Progenitor cell of endocrine pancreas (in vitro differentiated cells): ENCODE data around the gene KLF3. TPM values are rescaled to one million over a fixed set of nuclear protein-coding genes. Genes with fewer than 3 reads are reported as not detected.

Experiments used
- DNase-seq: peaks from one replicate; pipeline ENCODE4 v3.0.0; 2021; ENCODE audit warnings: low spot score; ENCODE audit not compliant: unreplicated experiment
- H3K27ac Mint-ChIP-seq: 2 replicates; pipeline ENCODE4 v1.8.0; 2021; ENCODE audit warnings: mild to moderate bottlenecking, moderate library complexity, mixed read lengths
- H3K27me3 Mint-ChIP-seq: 2 replicates; pipeline ENCODE4 v1.8.0; 2021; ENCODE audit warnings: mixed read lengths
- H3K36me3 Mint-ChIP-seq: 2 replicates; pipeline ENCODE4 v1.8.0; 2022; ENCODE audit warnings: mixed read lengths; ENCODE audit not compliant: insufficient read depth
- H3K4me1 Mint-ChIP-seq: 2 replicates; pipeline ENCODE4 v1.8.0; 2021; ENCODE audit warnings: low read depth, mixed read lengths
- H3K4me3 Mint-ChIP-seq: 2 replicates; pipeline ENCODE4 v1.8.0; 2021; ENCODE audit warnings: low read depth, mild to moderate bottlenecking, moderate library complexity, mixed read lengths
- H3K9me3 Mint-ChIP-seq: 2 replicates; pipeline ENCODE4 v1.8.0; 2021; ENCODE audit warnings: low read depth, mixed read lengths
- total RNA-seq: library from RNA; stranded (reverse); gene quantifications from 2 replicates; pipeline ENCODE4 v1.2.1, GENCODE V29; 2021
- TF ChIP-seq, protein P1 (sequence below): fragments of 200-600 bp; sonication (generic); IDR thresholded peaks from one replicate; pipeline ENCODE4 v1.5.0; 2021; ENCODE audit warnings: antibody characterized with exemption, mild to moderate bottlenecking; ENCODE audit not compliant: unreplicated experiment

Gene KLF3
- total RNA-seq, 1 donor from 2014 or later = 97.1 TPM

DNA sequence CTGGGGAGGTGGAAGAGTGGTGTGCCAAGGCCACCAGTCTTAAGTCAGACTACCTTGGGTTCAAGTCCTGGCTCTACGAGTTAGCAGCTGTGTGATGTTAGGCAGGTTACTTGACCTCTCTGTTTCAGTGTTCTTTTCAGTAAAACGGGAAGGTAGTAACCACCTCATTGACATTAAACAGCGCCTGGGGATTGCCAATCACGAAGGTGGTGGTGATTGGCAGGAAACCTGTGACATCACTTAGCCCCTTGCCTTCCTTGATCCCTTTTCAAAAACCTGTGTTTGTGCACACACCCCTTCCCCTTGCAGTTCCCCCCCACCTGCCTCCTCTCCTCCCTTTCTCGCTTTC, 7.6 kb downstream of the KLF3 start:
- H3K27ac Mint-ChIP-seq = peak overlapping the region; percentile 97
- peaks cover 5% of the 10 kb centered on the region for H3K36me3 Mint-ChIP-seq
- H3K4me1 Mint-ChIP-seq = peaks cover 87% of the 10 kb centered on the region
- H3K27me3 Mint-ChIP-seq = no peaks in the 10 kb centered on the region
- TF ChIP-seq, protein P1, sequence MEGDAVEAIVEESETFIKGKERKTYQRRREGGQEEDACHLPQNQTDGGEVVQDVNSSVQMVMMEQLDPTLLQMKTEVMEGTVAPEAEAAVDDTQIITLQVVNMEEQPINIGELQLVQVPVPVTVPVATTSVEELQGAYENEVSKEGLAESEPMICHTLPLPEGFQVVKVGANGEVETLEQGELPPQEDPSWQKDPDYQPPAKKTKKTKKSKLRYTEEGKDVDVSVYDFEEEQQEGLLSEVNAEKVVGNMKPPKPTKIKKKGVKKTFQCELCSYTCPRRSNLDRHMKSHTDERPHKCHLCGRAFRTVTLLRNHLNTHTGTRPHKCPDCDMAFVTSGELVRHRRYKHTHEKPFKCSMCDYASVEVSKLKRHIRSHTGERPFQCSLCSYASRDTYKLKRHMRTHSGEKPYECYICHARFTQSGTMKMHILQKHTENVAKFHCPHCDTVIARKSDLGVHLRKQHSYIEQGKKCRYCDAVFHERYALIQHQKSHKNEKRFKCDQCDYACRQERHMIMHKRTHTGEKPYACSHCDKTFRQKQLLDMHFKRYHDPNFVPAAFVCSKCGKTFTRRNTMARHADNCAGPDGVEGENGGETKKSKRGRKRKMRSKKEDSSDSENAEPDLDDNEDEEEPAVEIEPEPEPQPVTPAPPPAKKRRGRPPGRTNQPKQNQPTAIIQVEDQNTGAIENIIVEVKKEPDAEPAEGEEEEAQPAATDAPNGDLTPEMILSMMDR = no peak
- no peak for DNase-seq
- peak overlapping the region; percentile 56 for H3K4me3 Mint-ChIP-seq
- no peaks in the 10 kb centered on the region for H3K9me3 Mint-ChIP-seq

DNA sequence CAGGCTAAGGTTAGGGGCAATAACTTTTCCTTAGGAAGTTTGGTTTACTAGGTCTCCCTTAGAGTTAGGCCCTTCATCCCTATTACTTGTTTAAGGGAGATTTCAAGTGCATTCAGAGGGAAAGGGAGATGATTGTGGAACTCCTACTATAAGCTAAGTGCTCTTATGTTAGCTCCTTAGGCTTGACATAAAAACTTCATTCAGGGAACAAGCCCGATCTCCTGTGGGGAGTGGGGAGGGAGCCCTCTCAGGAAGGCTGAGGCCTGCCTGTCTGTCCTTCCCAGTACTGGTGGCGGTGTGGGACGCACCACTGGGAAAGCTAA, 8.0 kb downstream of the KLF3 start:
- Mint-ChIP-seq H3K4me1 (peaks cover 82% of the 10 kb centered on the region), H3K36me3 (peaks cover 5% of the 10 kb centered on the region), H3K27me3 (no peaks in the 10 kb centered on the region), H3K4me3 (peak overlapping the region; percentile 56), H3K27ac (peak overlapping the region; percentile 97), H3K9me3 (no peaks in the 10 kb centered on the region)
- TF ChIP-seq, protein P1 = no peak
- no peak for DNase-seq

DNA sequence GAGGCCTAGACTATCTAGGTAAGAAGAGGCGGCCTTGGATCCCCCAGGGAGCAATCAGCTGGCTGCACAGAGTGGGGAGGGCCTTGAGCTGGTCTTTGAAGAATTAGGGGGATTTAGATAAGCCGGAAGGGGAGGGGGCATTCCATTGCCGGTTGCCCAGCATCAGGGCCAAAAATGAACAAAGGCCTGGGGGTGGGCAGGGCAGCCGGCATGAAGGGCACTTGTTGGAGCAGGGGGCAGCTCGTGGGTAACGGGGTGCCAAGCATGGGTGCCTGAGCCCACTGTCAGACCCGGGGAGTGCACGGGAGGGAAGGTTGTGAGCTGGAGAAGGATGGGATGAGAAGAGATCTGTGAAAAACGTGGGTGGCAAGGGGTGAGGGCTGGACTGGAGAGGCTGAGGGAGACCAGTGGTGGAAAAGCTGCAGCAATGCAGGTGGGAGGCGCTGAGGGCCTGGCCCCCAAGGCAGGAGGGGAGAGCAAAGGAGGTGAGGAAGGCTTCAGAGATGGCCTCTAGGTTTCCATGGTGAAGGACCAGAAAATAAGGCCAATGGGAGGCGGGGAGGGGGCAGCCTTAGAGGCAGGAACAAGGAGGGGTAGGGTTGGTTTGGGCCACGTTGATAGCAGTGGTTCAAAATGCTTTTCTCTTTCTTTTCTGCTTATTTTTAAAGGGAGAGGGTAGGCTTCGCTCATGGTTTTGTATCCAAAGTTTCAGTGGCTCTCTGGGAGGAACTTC, 8.6 kb downstream of the KLF3 start:
- TF ChIP-seq, protein P1 = no peak

DNA sequence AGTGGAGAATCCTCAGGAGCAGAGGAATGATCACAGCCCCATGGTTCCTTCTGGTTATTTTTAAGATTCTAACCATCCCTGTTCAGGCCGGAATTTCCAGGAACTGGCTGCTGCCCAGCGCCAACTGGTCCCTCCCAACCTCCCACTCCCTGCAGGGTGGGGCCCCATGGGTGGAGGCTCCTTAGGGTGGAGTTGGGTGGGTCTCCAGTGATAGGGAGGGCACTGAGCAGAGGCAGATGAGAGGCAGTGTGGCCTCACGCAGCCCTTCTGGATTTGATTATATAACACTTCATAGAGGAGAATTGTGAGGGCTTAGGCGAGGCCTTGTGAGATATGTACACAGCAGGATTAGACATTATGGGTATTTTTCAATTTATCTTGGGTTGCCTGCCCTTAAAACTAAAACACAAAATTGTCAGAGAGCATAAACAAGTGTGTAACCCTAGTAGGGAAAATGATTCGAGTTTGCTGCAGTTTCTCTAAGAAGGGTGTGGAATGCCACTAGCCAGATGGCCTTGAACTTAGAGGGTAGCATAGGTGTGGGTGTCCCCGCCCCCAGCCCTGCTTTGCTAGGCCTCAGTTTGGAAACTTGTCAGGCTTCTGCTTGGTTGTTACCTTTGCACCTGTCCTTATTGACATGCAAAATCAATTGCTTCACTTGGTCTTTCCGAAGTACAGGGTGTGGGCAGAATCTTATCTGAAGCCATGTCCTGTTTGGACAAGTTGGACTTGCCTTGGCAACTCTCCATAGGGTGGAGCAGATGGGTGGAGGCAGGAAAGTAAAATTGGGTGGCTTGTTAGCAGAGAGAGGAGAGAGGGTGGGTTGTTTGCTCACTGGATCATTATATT, 9.4 kb downstream of the KLF3 start:
- TF ChIP-seq, protein P1 = no peak
- peak overlapping the region; percentile 97 for H3K27ac Mint-ChIP-seq
- H3K9me3 Mint-ChIP-seq = no peaks in the 10 kb centered on the region
- no peaks in the 10 kb centered on the region for H3K27me3 Mint-ChIP-seq
- DNase-seq = no peak
- H3K4me3 Mint-ChIP-seq = peak overlapping the region; percentile 56
- peaks cover 81% of the 10 kb centered on the region for H3K4me1 Mint-ChIP-seq
- H3K36me3 Mint-ChIP-seq = peaks cover 5% of the 10 kb centered on the region

More for the DNA sequence above, 8.6 kb downstream of the KLF3 start:
- Mint-ChIP-seq H3K27me3 (no peaks in the 10 kb centered on the region), H3K4me1 (peaks cover 80% of the 10 kb centered on the region), H3K4me3 (peak overlapping the region; percentile 56), H3K9me3 (no peaks in the 10 kb centered on the region), H3K36me3 (peaks cover 5% of the 10 kb centered on the region), H3K27ac (peak overlapping the region; percentile 97)
- no peak for DNase-seq

DNA sequence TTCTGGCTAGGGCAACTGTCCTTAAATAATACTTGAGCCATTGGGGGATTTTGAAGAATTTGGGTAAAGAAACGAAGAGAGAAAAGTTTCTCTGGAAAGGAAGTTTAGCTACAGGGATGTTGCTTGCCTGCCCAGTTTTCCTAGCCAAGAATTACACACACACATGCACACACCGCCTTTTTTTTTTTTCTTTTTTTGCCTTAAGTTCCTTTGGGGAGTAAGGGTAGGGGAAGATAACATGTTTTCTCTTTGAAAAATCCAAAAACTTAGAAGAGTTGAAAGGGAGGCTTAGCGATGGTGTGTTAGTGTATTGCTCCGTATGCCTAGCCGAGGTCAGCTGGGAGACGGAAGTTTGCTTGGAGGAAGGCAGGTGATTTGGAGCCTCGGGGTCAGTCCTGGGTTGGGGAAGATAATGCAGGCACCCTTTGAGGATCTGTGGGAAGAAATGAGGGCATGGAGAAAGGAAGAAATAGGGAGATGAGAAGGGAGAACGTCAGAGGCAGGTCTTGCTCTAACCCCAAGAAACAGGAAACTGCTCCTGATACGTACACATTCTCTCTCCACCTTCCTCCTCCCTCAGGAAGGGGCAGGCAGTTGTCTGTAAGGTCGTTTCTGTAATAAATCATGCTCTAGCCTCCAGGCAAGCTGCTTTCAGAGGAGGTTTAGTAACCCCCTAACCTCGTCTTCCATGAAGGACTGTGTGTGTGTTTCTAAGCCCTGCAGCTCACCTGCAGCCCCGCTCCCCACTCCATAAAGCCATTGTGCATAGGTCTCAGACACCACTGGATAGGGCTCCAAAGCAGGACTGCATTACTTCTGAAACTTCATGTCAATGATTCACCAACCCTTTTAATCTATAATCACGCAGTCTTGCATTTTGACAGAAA, 10.5 kb downstream of the KLF3 start:
- DNase-seq = no peak
- Mint-ChIP-seq H3K4me1 (peaks cover 72% of the 10 kb centered on the region), H3K4me3 (peak overlapping the region; percentile 56), H3K9me3 (peaks cover 3% of the 10 kb centered on the region), H3K27ac (peak overlapping the region; percentile 97), H3K27me3 (no peaks in the 10 kb centered on the region), H3K36me3 (peaks cover 16% of the 10 kb centered on the region)
- TF ChIP-seq, protein P1 = no peak
